TTC549 (cell line): ENCODE data around the gene LONP2.
"Not testable (repeated sequence)": the region's sequence is repeated elsewhere in the genome, so short reads cannot be mapped to it uniquely, and the experiment has no call there.

Experiments
- FAIRE-seq: peaks from 2 replicates; lab custom pipeline; 2012; peaks lifted over from hg19 to GRCh38; lab: Jason Lieb, UNC

LONP2 gene

DNA sequence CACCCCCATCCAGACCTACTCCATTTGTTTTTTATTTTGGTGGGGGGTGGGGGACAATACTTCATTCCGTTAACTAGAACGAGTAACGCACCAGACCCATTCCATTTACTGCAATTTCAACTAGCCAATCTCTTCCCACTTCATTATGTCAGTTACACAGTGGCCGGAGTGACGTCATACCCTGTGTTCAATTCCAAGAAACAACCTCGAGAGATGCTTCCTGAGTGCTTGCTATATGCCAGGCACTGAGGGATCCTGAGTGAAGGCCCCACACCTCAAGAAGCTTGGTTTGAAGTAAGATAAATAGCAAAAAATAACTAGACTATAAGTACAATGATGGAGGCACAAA, 150.2 kb downstream of the LONP2 start:
- no peak for FAIRE-seq

DNA sequence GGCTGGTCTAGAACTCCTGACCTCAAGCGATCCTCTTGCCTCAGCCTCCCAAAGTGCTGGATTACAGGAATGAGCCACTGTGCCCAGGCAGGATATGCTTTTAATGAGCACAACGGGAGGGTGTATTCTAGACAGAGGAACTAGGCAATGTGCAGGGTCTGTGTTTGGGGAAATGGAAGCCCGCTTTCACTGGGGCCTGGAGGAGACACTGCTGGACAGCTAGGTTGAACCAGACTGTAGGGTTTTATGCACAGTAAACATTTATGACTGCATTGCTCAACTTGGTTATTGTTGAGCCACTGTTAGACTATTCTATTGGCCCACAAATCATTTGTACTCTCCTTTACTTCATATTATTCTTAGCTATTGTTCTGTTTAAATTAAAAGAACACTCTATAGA, 151.3 kb downstream of the LONP2 start:
- FAIRE-seq = no peak

- FAIRE-seq = not testable (repeated sequence)
These were observed 158.4 kb downstream of the LONP2 start for GRCh38 chr16:48402547-48402946.

DNA sequence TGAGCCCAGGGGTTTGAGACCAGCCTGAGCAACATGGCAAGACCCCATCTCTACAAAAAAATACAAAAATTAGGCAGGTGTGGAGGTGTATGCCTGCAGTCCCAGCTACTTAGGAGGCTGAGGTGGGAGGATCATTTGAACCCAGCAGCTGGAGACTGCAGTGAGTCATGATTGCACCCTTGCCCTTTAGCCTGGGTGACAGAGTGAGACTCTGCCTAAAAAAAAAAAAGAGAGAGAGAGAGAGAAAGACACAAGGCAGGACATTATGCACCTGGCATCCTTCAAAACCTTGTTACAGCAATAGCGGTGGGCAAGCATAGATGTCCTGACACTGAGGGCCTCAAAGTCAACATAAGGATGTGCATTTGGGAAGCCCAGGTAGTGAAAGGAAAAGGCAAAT, 161.1 kb downstream of the LONP2 start:
- no peak for FAIRE-seq

- FAIRE-seq = no peak
These were observed 161.8 kb downstream of the LONP2 start for GRCh38 chr16:48405907-48406306.
